IPS-NIHi7 (cell line): Measurements from ENCODE around the gene EGFLAM.
"Not testable (repeated sequence)": the region's sequence is repeated elsewhere in the genome, so short reads cannot be mapped to it uniquely, and the experiment has no call there.

ENCODE experiments used
- DNase-seq: peaks from one replicate; pipeline ENCODE4 v3.0.0; 2012; ENCODE audit warnings: mixed read lengths; ENCODE audit errors: extremely low spot score

Gene EGFLAM

GRCh38 chr5:38376404-38376803, 118.0 kb downstream of the EGFLAM start:
- DNase-seq, result no peak

- no peak for DNase-seq
Measured at GRCh38 chr5:38378579-38378978, 120.2 kb downstream of the EGFLAM start.

- DNase-seq, result peak; percentile 68
Measured at GRCh38 chr5:38379350-38379937, 121.1 kb downstream of the EGFLAM start.

GRCh38 chr5:38380537-38380936, 122.2 kb downstream of the EGFLAM start:
- DNase-seq, result no peak

- no peak for DNase-seq
Measured at GRCh38 chr5:38381361-38381760, 123.0 kb downstream of the EGFLAM start.

GRCh38 chr5:38382898-38383297, 124.5 kb downstream of the EGFLAM start:
- peak; percentile 88 for DNase-seq

GRCh38 chr5:38383701-38384100, 125.3 kb downstream of the EGFLAM start:
- no peak for DNase-seq

GRCh38 chr5:38384396-38384795, 126.0 kb downstream of the EGFLAM start:
- no peak for DNase-seq

GRCh38 chr5:38387161-38387560, 128.8 kb downstream of the EGFLAM start:
- DNase-seq, result no peak

- no peak for DNase-seq
Measured at GRCh38 chr5:38393636-38394035, 135.3 kb downstream of the EGFLAM start.

GRCh38 chr5:38396766-38397165, 138.4 kb downstream of the EGFLAM start:
- DNase-seq, result no peak

GRCh38 chr5:38400365-38400764, 142.0 kb downstream of the EGFLAM start:
- DNase-seq, result no peak

GRCh38 chr5:38401145-38401544, 142.8 kb downstream of the EGFLAM start:
- no peak for DNase-seq

- no peak for DNase-seq
Measured at GRCh38 chr5:38403406-38403805, 145.0 kb downstream of the EGFLAM start.

- no peak for DNase-seq
Measured at GRCh38 chr5:38403877-38404635, 145.7 kb downstream of the EGFLAM start.

- DNase-seq, result peak; percentile 70
Measured at GRCh38 chr5:38404667-38405276, 146.4 kb downstream of the EGFLAM start.

GRCh38 chr5:38408446-38409198, 150.3 kb downstream of the EGFLAM start:
- no peak for DNase-seq

GRCh38 chr5:38410304-38410990, 152.1 kb downstream of the EGFLAM start:
- no peak for DNase-seq

GRCh38 chr5:38413696-38414095, 155.3 kb downstream of the EGFLAM start:
- DNase-seq, result no peak

- no peak for DNase-seq
Measured at GRCh38 chr5:38414348-38414747, 156.0 kb downstream of the EGFLAM start.

GRCh38 chr5:38415772-38416171, 157.4 kb downstream of the EGFLAM start:
- not testable (repeated sequence) for DNase-seq

- DNase-seq, result no peak
Measured at GRCh38 chr5:38417658-38418017, 159.3 kb downstream of the EGFLAM start.
